ENCODE data around the gene APOO. TPM values are rescaled to one million over a fixed set of nuclear protein-coding genes. Genes with fewer than 3 reads are reported as not detected.

Gene APOO
- polyA plus RNA-seq, 1 donor (not counting 4 experiments of a cell fraction or from before 2014, with no cell fraction given) = 22.7 TPM

- H3K9me3 ChIP-seq (ENCODE audit: control insufficient read depth, low read depth, low read length) = no peaks in the 10 kb centered on the region
- no peaks in the 10 kb centered on the region for H3K9me1 ChIP-seq (ENCODE audit: control insufficient read depth, extremely low read depth, insufficient read depth, low read length)
- dilution Hi-C loops (cut with MboI; ENCODE audit: extremely low pct_ligation_motif_present, low sequenced_read_pairs) = no loop called here
Observed at GRCh38 chrX:23855569-23855968, 52.2 kb downstream of the APOO start.

GRCh38 chrX:23854945-23855344 is 52.8 kb downstream of the APOO start:
- no peak overlapping the region for H3K9ac ChIP-seq (ENCODE audit: control insufficient read depth, extremely low read depth, insufficient read depth, low read length)
- H4K20me1 ChIP-seq (ENCODE audit: control insufficient read depth, extremely low read depth, insufficient read depth, low read length) = no peaks in the 10 kb centered on the region
- TF ChIP-seq CTCF (optimal IDR thresholded peaks at IDR 0.05 in 1 of 3, IDR thresholded peaks at IDR 0.05 in 1 of 3, conservative IDR thresholded peaks at IDR 0.05 in 1 of 3; ENCODE audit: extremely low read depth in 1 of 3, insufficient read depth in 2 of 3, low read length in 3 of 3) = no peak
- TF ChIP-seq EZH2 (IDR thresholded peaks at IDR 0.05; ENCODE audit: low read length) = no peak
- H3K9me3 ChIP-seq (ENCODE audit: control insufficient read depth, low read depth, low read length) = no peaks in the 10 kb centered on the region
- H3K4me3 ChIP-seq (ENCODE audit: control insufficient read depth in 2 of 3, extremely low read depth in 1 of 3, insufficient read depth in 2 of 3, low read depth in 1 of 3, low read length in 3 of 3) = no peak overlapping the region
- dilution Hi-C loops (cut with MboI; ENCODE audit: extremely low pct_ligation_motif_present, low sequenced_read_pairs) = no loop called here
- no peaks in the 10 kb centered on the region for H3K4me1 ChIP-seq (ENCODE audit: control insufficient read depth, extremely low read depth, insufficient read depth, low read length)
- H3K36me3 ChIP-seq (ENCODE audit: control insufficient read depth in 2 of 2, extremely low read depth in 1 of 2, insufficient read depth in 2 of 2, low read length in 2 of 2) = no peaks in the 10 kb centered on the region
- no peaks in the 10 kb centered on the region for H3K79me2 ChIP-seq (ENCODE audit: control insufficient read depth, insufficient read depth, low read length)
- FAIRE-seq = no peak
- H3K9me1 ChIP-seq (ENCODE audit: control insufficient read depth, extremely low read depth, insufficient read depth, low read length) = no peaks in the 10 kb centered on the region
- H3K27me3 ChIP-seq (ENCODE audit: control insufficient read depth, extremely low read depth, insufficient read depth, low read length) = no peaks in the 10 kb centered on the region
- no peak overlapping the region for H3K27ac ChIP-seq (ENCODE audit: control insufficient read depth, insufficient read depth, low read length)
- no peak overlapping the region for H2AFZ ChIP-seq (ENCODE audit: control insufficient read depth, low read length)
- no peak for DNase-seq (ENCODE audit: low read depth, low spot score)
- H3K4me2 ChIP-seq (ENCODE audit: control insufficient read depth, extremely low read depth, insufficient read depth, low read depth, low read length) = no peak overlapping the region

More at GRCh38 chrX:23855569-23855968, 52.2 kb downstream of the APOO start:
- Histone ChIP-seq H3K27ac (ENCODE audit: control insufficient read depth, insufficient read depth, low read length) (no peak overlapping the region), H3K4me2 (ENCODE audit: control insufficient read depth, extremely low read depth, insufficient read depth, low read depth, low read length) (no peak overlapping the region), H3K27me3 (ENCODE audit: control insufficient read depth, extremely low read depth, insufficient read depth, low read length) (no peaks in the 10 kb centered on the region), H3K9ac (ENCODE audit: control insufficient read depth, extremely low read depth, insufficient read depth, low read length) (no peak overlapping the region), H3K36me3 (ENCODE audit: control insufficient read depth in 2 of 2, extremely low read depth in 1 of 2, insufficient read depth in 2 of 2, low read length in 2 of 2) (no peaks in the 10 kb centered on the region), H2AFZ (ENCODE audit: control insufficient read depth, low read length) (no peak overlapping the region), H3K4me1 (ENCODE audit: control insufficient read depth, extremely low read depth, insufficient read depth, low read length) (no peaks in the 10 kb centered on the region), H3K4me3 (ENCODE audit: control insufficient read depth in 2 of 3, extremely low read depth in 1 of 3, insufficient read depth in 2 of 3, low read depth in 1 of 3, low read length in 3 of 3) (no peak overlapping the region), H4K20me1 (ENCODE audit: control insufficient read depth, extremely low read depth, insufficient read depth, low read length) (no peaks in the 10 kb centered on the region), H3K79me2 (ENCODE audit: control insufficient read depth, insufficient read depth, low read length) (no peaks in the 10 kb centered on the region)
- no peak for FAIRE-seq
- no peak for DNase-seq (ENCODE audit: low read depth, low spot score)
- TF ChIP-seq CTCF (optimal IDR thresholded peaks at IDR 0.05 in 1 of 3, IDR thresholded peaks at IDR 0.05 in 1 of 3, conservative IDR thresholded peaks at IDR 0.05 in 1 of 3; ENCODE audit: extremely low read depth in 1 of 3, insufficient read depth in 2 of 3, low read length in 3 of 3) (no peak), EZH2 (IDR thresholded peaks at IDR 0.05; ENCODE audit: low read length) (no peak)
